Measurements from ENCODE around the gene MAPKAP1. TPM values are rescaled to one million over a fixed set of nuclear protein-coding genes. Genes with fewer than 3 reads are reported as not detected.
"Not testable (repeated sequence)": the region's sequence is repeated elsewhere in the genome, so short reads cannot be mapped to it uniquely, and the experiment has no call there.

Gene MAPKAP1
- total and polyA plus RNA-seq, 2 experiments from 2014 or later = 68.5 to 74.5 TPM

- in situ Hi-C loops (cut with MboI) = loop anchor here (25.0 kb wide), 1 partner anchor 669 kb away; no protein-coding TSS in a partner anchor
- H3K9me3 ChIP-seq (ENCODE audit: low read depth) = no peaks in the 10 kb centered on the region
- H3K4me1 ChIP-seq (ENCODE audit: insufficient read depth) = peaks cover 13% of the 10 kb centered on the region
- 64 to 66% methylated on average over 4 of the region's 4 CpGs for WGBS, 2 experiments (ENCODE audit: low coverage in 1 of 2, low lambda C conversion rate in 2 of 2, missing lambda C conversion rate in 2 of 2)
- no peak overlapping the region for H3K27ac ChIP-seq
- no peaks in the 10 kb centered on the region for H3K27me3 ChIP-seq (replicated peaks; ENCODE audit: insufficient read depth)
- H3K4me3 ChIP-seq = no peak overlapping the region
- H3K4me2 ChIP-seq (ENCODE audit: unreplicated experiment) = peak overlapping the region; percentile 6
- H3K9me2 ChIP-seq (ENCODE audit: insufficient read depth) = no peaks in the 10 kb centered on the region
- H3K79me2 ChIP-seq (ENCODE audit: insufficient read depth) = peaks cover 87% of the 10 kb centered on the region
- peak; percentile 68 for DNase-seq
- H3F3A ChIP-seq (ENCODE audit: insufficient read depth) = no peaks in the 10 kb centered on the region
- no peak for TF ChIP-seq EZH2phosphoT487 (IDR thresholded peaks at IDR 0.05; ENCODE audit: insufficient read depth, low read depth)
- TF ChIP-seq EZH2 (IDR thresholded peaks at IDR 0.05; ENCODE audit: insufficient read depth, poor library complexity, severe bottlenecking) = no peak
- no peak overlapping the region for H2AFZ ChIP-seq
- no peaks in the 10 kb centered on the region for H3K36me3 ChIP-seq (ENCODE audit: low read depth)
- no peaks in the 10 kb centered on the region for H4K20me1 ChIP-seq (ENCODE audit: insufficient read depth)
- H3K9ac ChIP-seq = no peak overlapping the region
Measured at GRCh38 chr9:125568621-125569020, 138.4 kb downstream of the MAPKAP1 start.

- not testable (repeated sequence) for H3K36me3 ChIP-seq (ENCODE audit: low read depth); H3K4me3 ChIP-seq; H3K9ac ChIP-seq; H4K20me1 ChIP-seq (ENCODE audit: insufficient read depth); H3K9me2 ChIP-seq (ENCODE audit: insufficient read depth); H3F3A ChIP-seq (ENCODE audit: insufficient read depth); DNase-seq; H3K27me3 ChIP-seq (replicated peaks; ENCODE audit: insufficient read depth); H3K9me3 ChIP-seq (ENCODE audit: low read depth); H3K27ac ChIP-seq; H3K4me2 ChIP-seq (ENCODE audit: unreplicated experiment); H3K4me1 ChIP-seq (ENCODE audit: insufficient read depth); H2AFZ ChIP-seq
- H3K79me2 ChIP-seq (ENCODE audit: insufficient read depth) = peaks cover 93% of the 10 kb centered on the region
- in situ Hi-C loops (cut with MboI) = loop anchor here (25.0 kb wide), 1 partner anchor 671 kb away; no protein-coding TSS in a partner anchor
Measured at GRCh38 chr9:125566051-125566450, 141.0 kb downstream of the MAPKAP1 start.

GRCh38 chr9:125565126-125565525 lies 141.9 kb downstream of the MAPKAP1 start:
- H3K9me2 ChIP-seq (ENCODE audit: insufficient read depth) = no peaks in the 10 kb centered on the region
- no peaks in the 10 kb centered on the region for H3K9me3 ChIP-seq (ENCODE audit: low read depth)
- no peak for DNase-seq
- H3K27ac ChIP-seq = no peak overlapping the region
- TF ChIP-seq EZH2phosphoT487 (IDR thresholded peaks at IDR 0.05; ENCODE audit: insufficient read depth, low read depth) (no peak), EZH2 (IDR thresholded peaks at IDR 0.05; ENCODE audit: insufficient read depth, poor library complexity, severe bottlenecking) (no peak)
- WGBS, 2 experiments (ENCODE audit: low coverage in 1 of 2, low lambda C conversion rate in 2 of 2, missing lambda C conversion rate in 2 of 2) = 87 to 90% methylated on average over 2 of the region's 2 CpGs
- H4K20me1 ChIP-seq (ENCODE audit: insufficient read depth) = no peaks in the 10 kb centered on the region
- no peak overlapping the region for H3K9ac ChIP-seq
- no peaks in the 10 kb centered on the region for H3F3A ChIP-seq (ENCODE audit: insufficient read depth)
- H3K79me2 ChIP-seq (ENCODE audit: insufficient read depth) = peaks cover 90% of the 10 kb centered on the region
- no peak overlapping the region for H3K4me2 ChIP-seq (ENCODE audit: unreplicated experiment)
- in situ Hi-C loops (cut with MboI) = loop anchor here (25.0 kb wide), 1 partner anchor 672 kb away; no protein-coding TSS in a partner anchor
- H3K27me3 ChIP-seq (replicated peaks; ENCODE audit: insufficient read depth) = no peaks in the 10 kb centered on the region
- H3K4me3 ChIP-seq = no peak overlapping the region
- no peaks in the 10 kb centered on the region for H3K36me3 ChIP-seq (ENCODE audit: low read depth)
- peaks cover 4% of the 10 kb centered on the region; the same call in 1 of the 2 replicates for H3K4me1 ChIP-seq (ENCODE audit: insufficient read depth)
- H2AFZ ChIP-seq = no peak overlapping the region

GRCh38 chr9:125564631-125565030 lies 142.4 kb downstream of the MAPKAP1 start:
- in situ Hi-C loops (cut with MboI) = loop anchor here (25.0 kb wide), 1 partner anchor 673 kb away; no protein-coding TSS in a partner anchor
- Histone ChIP-seq H3K4me3 (no peak overlapping the region), H3K27ac (no peak overlapping the region), H3K9me3 (ENCODE audit: low read depth) (no peaks in the 10 kb centered on the region), H4K20me1 (ENCODE audit: insufficient read depth) (no peaks in the 10 kb centered on the region), H3K36me3 (ENCODE audit: low read depth) (no peaks in the 10 kb centered on the region), H3K27me3 (replicated peaks; ENCODE audit: insufficient read depth) (no peaks in the 10 kb centered on the region), H3K4me2 (ENCODE audit: unreplicated experiment) (no peak overlapping the region), H3K4me1 (ENCODE audit: insufficient read depth) (peaks cover 4% of the 10 kb centered on the region; the same call in 1 of the 2 replicates), H3K79me2 (ENCODE audit: insufficient read depth) (peaks cover 85% of the 10 kb centered on the region), H2AFZ (no peak overlapping the region), H3K9me2 (ENCODE audit: insufficient read depth) (no peaks in the 10 kb centered on the region), H3K9ac (no peak overlapping the region), H3F3A (ENCODE audit: insufficient read depth) (peaks cover 2% of the 10 kb centered on the region; the same call in 1 of the 2 replicates)
- TF ChIP-seq EZH2phosphoT487 (IDR thresholded peaks at IDR 0.05; ENCODE audit: insufficient read depth, low read depth) (no peak), EZH2 (IDR thresholded peaks at IDR 0.05; ENCODE audit: insufficient read depth, poor library complexity, severe bottlenecking) (no peak)
- WGBS, 2 experiments (ENCODE audit: low coverage in 1 of 2, low lambda C conversion rate in 2 of 2, missing lambda C conversion rate in 2 of 2) = 78 to 81% methylated on average over 4 of the region's 4 CpGs
- no peak for DNase-seq

Measured in GM23248 (cell line).